Activated CD4-positive, alpha-beta memory T cell treated with anti-CD3 and anti-CD28 coated beads for 36 hours (primary cell): ENCODE results near the gene TBC1D9. TPM values are rescaled to one million over a fixed set of nuclear protein-coding genes. Genes with fewer than 3 reads are reported as not detected.

Source experiments
- CTCF ChIA-PET: fragments of 350-600 bp; sonication (Branson Sonifier 250); formaldehyde crosslinking; loops from one replicate; lab custom pipeline; 2021; ENCODE audit warnings: antibody characterized with exemption, inconsistent platforms; lab: Charles Lee
- POLR2A ChIA-PET: fragments of 350-600 bp; sonication (Branson Sonifier 250); formaldehyde crosslinking; loops from one replicate; lab custom pipeline; 2021; ENCODE audit warnings: antibody characterized with exemption; lab: Charles Lee
- DNase-seq: peaks from one replicate; pipeline ENCODE4 v3.0.0-alpha.2; 2020
- H3K27ac Mint-ChIP-seq: one replicate; pipeline ENCODE4 v1.8.0; 2021; ENCODE audit warnings: mixed read lengths
- H3K27me3 Mint-ChIP-seq: one replicate; pipeline ENCODE4 v1.8.0; 2021; ENCODE audit warnings: mixed read lengths
- H3K36me3 Mint-ChIP-seq: one replicate; pipeline ENCODE4 v1.8.0; 2021; ENCODE audit warnings: mixed read lengths
- H3K4me1 Mint-ChIP-seq: one replicate; pipeline ENCODE4 v1.8.0; 2021; ENCODE audit warnings: low read depth, mixed read lengths
- H3K4me3 Mint-ChIP-seq: one replicate; pipeline ENCODE4 v1.8.0; 2021; ENCODE audit warnings: mild to moderate bottlenecking, mixed read lengths
- H3K9me3 Mint-ChIP-seq: one replicate; pipeline ENCODE4 v1.8.0; 2021; ENCODE audit warnings: mixed read lengths
- intact Hi-C: fragments of 100-400 bp; cut with micrococcal nuclease; formaldehyde crosslinking; loops from one replicate; pipeline ENCODE4 v1.15.1; 2023
- total RNA-seq, 2 experiments: library from RNA; stranded (reverse); gene quantifications; one replicate each; pipeline ENCODE4 v1.2.3, GENCODE V29; 2021

TBC1D9 gene
- total RNA-seq, 2 experiments from 2014 or later, result 0.05 TPM; not detected in 1

DNA sequence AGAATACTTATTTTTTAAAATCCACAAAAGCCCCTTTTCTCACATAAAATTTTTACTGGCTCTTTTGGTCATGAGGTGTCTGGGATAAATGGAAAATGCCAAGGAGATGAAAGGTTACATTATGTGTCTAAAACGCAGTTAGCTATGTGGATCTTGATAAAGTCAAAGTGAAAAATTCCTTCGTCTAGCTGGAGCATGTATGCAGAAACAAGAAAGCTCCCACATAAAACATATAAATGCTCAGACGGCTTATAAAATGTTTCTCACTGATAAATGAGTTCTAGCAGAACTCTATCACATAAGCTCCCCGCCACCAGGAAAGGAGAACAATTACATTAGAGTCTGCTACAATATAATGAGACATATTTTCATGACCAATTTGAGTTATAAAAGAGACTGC is 83.8 kb downstream of the TBC1D9 start:
- POLR2A ChIA-PET, result no interaction called here
- DNase-seq, result no peak
- intact Hi-C loops, result no loop called here
- Mint-ChIP-seq H3K4me1 (peaks cover 4% of the 10 kb centered on the region), H3K27me3 (peaks cover 3% of the 10 kb centered on the region), H3K36me3 (no peaks in the 10 kb centered on the region), H3K27ac (no peak overlapping the region), H3K9me3 (no peaks in the 10 kb centered on the region), H3K4me3 (no peak overlapping the region)
- CTCF ChIA-PET, result no interaction called here

DNA sequence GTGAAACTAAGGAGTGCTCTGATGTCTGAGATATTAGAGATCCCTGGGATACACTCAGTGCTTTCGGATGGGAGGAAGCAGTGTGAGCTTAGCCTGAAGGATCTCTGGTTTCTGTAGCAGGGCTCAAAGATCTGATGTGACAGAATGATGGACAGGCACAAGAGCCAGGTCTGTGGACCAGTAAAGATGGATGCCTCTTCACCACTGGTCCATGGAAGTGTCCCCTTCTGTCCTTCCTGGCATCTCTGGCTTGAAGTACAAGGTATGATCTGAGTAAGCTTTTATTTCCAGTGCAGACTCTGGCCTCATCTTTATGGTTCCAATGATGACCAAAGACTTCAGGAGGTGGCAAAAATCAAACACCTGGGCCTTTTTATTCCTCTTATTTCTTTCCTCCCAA is 88.1 kb downstream of the TBC1D9 start:
- Mint-ChIP-seq H3K27ac (no peak overlapping the region), H3K4me3 (no peak overlapping the region), H3K27me3 (no peaks in the 10 kb centered on the region), H3K9me3 (no peaks in the 10 kb centered on the region), H3K36me3 (no peaks in the 10 kb centered on the region), H3K4me1 (no peaks in the 10 kb centered on the region)
- POLR2A ChIA-PET, result no interaction called here
- CTCF ChIA-PET, result no interaction called here
- intact Hi-C loops, result no loop called here
- no peak for DNase-seq

DNA sequence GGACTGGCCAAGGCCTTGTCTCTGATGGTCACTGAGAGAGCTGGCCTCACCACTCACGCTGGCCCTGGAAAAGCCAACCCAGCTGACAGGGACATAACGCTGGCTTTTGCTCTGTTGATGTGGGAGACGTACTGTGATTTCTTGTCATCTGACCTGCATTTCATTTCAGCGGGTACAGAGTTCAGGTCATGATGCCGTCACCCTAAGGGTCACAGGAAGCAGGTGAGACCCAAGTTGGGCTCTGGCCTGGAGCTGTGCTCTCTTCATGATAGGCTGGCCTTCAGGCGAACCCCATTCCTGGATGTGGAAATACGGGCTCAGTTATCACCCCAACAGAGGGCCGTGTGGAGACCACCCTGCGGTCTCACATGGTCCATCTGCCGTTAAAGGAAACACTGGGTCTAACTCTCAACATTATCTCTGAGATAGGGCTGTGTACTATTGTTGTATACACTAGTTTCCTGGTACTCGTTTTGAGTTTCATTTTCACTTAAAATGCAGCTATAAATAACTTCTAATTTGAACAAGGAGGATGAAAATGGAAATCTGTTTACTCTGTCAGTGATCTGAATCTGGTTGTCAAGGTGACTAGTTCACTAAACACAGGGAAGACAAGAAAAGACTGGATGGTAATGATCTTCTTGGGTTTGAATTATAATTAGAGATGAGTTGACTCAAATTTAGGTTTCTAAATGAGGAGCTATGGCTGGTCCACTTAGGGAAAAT is 89.1 kb downstream of the TBC1D9 start:
- Mint-ChIP-seq H3K27me3 (no peaks in the 10 kb centered on the region), H3K27ac (no peak overlapping the region), H3K4me3 (no peak overlapping the region), H3K9me3 (no peaks in the 10 kb centered on the region), H3K36me3 (no peaks in the 10 kb centered on the region), H3K4me1 (no peaks in the 10 kb centered on the region)
- intact Hi-C loops, result no loop called here
- no peak for DNase-seq
- ChIA-PET POLR2A (no interaction called here), CTCF (no interaction called here)

DNA sequence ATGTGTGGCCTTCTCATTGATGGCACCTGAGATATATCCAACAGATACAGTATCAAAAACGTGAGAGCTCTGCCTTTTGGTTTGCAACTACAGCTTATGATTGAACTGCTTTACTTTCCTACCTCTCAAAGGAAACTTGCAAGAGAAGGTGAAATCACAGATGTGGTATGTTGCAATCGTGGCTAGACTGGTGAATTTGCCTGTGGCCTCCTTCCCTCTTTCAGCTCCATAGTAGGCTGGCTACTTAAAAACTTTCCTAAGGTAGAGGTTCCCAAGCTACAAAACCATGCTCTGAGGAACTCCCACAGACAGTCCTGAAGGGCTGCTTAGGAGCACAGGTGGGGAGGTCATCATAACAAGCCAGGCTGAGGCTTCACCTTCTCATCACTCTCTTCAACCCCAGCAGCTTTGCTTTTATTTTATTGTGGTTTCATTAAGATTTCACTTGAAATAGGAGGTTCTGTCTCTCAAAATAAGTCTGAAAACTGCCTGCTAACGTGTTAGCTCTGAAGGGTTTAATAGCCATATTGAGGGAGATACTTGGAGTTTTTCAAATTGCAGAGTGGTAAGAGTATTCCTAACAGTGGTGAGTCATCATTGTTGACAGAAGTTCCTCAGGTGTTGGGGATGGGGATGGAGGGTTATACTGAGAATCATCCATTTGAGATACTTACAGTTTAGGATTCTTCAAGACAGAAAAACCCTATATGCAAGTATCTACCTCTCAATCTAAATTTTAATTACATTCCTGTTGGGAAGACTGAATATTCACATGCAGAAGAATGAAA is 93.9 kb downstream of the TBC1D9 start:
- POLR2A ChIA-PET, result no interaction called here
- peaks cover 4% of the 10 kb centered on the region for H3K27me3 Mint-ChIP-seq
- DNase-seq, result no peak

GRCh38 chr4:140661550-140661949 is 94.6 kb downstream of the TBC1D9 start:
- intact Hi-C loops, result no loop called here
- Mint-ChIP-seq H3K27me3 (peaks cover 4% of the 10 kb centered on the region), H3K4me1 (no peaks in the 10 kb centered on the region), H3K4me3 (no peak overlapping the region), H3K27ac (no peak overlapping the region), H3K36me3 (no peaks in the 10 kb centered on the region), H3K9me3 (no peaks in the 10 kb centered on the region)
- no peak for DNase-seq
- CTCF ChIA-PET, result no interaction called here
- POLR2A ChIA-PET, result no interaction called here

More for the DNA sequence above, 93.9 kb downstream of the TBC1D9 start:
- H3K36me3 Mint-ChIP-seq, result no peaks in the 10 kb centered on the region
- CTCF ChIA-PET, result no interaction called here
- H3K9me3 Mint-ChIP-seq, result no peaks in the 10 kb centered on the region
- intact Hi-C loops, result no loop called here
- no peaks in the 10 kb centered on the region for H3K4me1 Mint-ChIP-seq
- H3K27ac Mint-ChIP-seq, result no peak overlapping the region
- no peak overlapping the region for H3K4me3 Mint-ChIP-seq

DNA sequence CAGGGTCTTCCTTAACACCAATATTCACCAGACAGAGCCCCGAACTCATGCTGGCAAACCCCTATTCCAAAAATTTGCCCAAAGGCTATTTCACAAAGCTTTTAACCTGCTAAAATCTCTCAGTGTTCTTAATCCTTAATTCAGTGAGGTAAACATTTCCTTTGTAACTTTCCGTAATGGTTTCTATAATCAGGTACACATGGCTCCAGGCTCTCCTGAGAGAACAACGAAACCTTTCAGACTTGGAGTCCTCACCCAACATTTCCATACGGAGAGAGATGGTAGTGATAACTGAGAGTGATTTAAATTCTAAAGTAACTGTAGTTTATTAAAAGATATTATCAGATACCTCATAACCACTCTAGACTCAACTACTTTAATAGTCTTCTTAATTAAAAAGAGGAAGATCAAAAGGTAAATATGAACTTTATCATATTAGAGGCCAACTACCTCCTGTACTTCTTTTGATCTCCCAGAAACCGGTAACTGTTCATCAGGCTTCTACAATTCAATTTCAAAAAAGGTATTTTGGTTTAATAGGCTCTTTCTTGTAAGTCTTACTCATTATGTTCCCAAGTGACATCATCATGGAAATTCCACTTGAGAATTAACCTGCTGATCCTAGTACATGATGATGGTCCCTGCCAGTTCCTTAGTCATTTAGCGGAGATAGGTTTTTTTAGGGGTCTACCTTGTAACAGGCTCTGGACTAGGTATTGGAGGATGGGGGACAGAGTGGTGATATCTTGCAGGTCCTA is 96.1 kb downstream of the TBC1D9 start:
- ChIA-PET POLR2A (no interaction called here), CTCF (no interaction called here)
- H3K27ac Mint-ChIP-seq, result no peak overlapping the region
- no peak for DNase-seq
- intact Hi-C loops, result no loop called here
- H3K4me3 Mint-ChIP-seq, result no peak overlapping the region
- peaks cover 7% of the 10 kb centered on the region for H3K27me3 Mint-ChIP-seq
- H3K36me3 Mint-ChIP-seq, result no peaks in the 10 kb centered on the region
- no peaks in the 10 kb centered on the region for H3K9me3 Mint-ChIP-seq
- no peaks in the 10 kb centered on the region for H3K4me1 Mint-ChIP-seq

DNA sequence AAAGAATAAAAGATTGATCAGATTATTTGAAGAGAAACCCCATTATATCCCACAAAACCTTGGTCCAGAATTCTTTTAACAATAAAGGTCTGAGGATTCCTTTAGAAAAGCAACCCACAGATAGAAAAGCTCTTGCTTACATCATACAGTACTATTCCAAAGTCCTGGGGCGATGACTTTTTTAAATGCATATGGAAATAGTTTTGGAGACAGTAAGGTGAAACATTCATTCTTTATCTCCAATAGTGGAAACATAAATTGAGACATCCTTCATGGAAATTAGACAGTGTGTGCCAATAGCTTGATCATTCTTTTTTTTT is 101.7 kb downstream of the TBC1D9 start:
- CTCF ChIA-PET, result no interaction called here
- H3K4me1 Mint-ChIP-seq, result no peaks in the 10 kb centered on the region
- H3K27me3 Mint-ChIP-seq, result peaks cover 7% of the 10 kb centered on the region
- H3K4me3 Mint-ChIP-seq, result no peak overlapping the region
- H3K9me3 Mint-ChIP-seq, result no peaks in the 10 kb centered on the region
- no peak overlapping the region for H3K27ac Mint-ChIP-seq
- DNase-seq, result no peak
- POLR2A ChIA-PET, result no interaction called here
- no peaks in the 10 kb centered on the region for H3K36me3 Mint-ChIP-seq
- intact Hi-C loops, result no loop called here

- Mint-ChIP-seq H3K4me1 (no peaks in the 10 kb centered on the region), H3K27me3 (peaks cover 7% of the 10 kb centered on the region), H3K4me3 (no peak overlapping the region), H3K27ac (no peak overlapping the region), H3K36me3 (no peaks in the 10 kb centered on the region), H3K9me3 (no peaks in the 10 kb centered on the region)
- CTCF ChIA-PET, result no interaction called here
- POLR2A ChIA-PET, result no interaction called here
- intact Hi-C loops, result no loop called here
- no peak for DNase-seq
Observed at GRCh38 chr4:140653718-140654494, 102.3 kb downstream of the TBC1D9 start.

GRCh38 chr4:140652601-140653000 is 103.6 kb downstream of the TBC1D9 start:
- Mint-ChIP-seq H3K9me3 (no peaks in the 10 kb centered on the region), H3K4me1 (no peaks in the 10 kb centered on the region), H3K4me3 (no peak overlapping the region), H3K36me3 (no peaks in the 10 kb centered on the region), H3K27me3 (peaks cover 9% of the 10 kb centered on the region), H3K27ac (no peak overlapping the region)
- no peak for DNase-seq
- intact Hi-C loops, result no loop called here
- ChIA-PET POLR2A (no interaction called here), CTCF (no interaction called here)

GRCh38 chr4:140648716-140649308 is 107.4 kb downstream of the TBC1D9 start:
- ChIA-PET CTCF (no interaction called here), POLR2A (interaction anchor here (0.5 kb wide), 1 partner anchor 40 kb away, joined by 3 read pairs; no protein-coding TSS in a partner anchor)
- Mint-ChIP-seq H3K4me3 (no peak overlapping the region), H3K27me3 (peaks cover 5% of the 10 kb centered on the region), H3K27ac (no peak overlapping the region), H3K4me1 (no peaks in the 10 kb centered on the region), H3K36me3 (no peaks in the 10 kb centered on the region), H3K9me3 (no peaks in the 10 kb centered on the region)
- intact Hi-C loops, result no loop called here
- DNase-seq, result no peak

- Mint-ChIP-seq H3K9me3 (no peaks in the 10 kb centered on the region), H3K27me3 (peaks cover 3% of the 10 kb centered on the region), H3K4me1 (no peaks in the 10 kb centered on the region), H3K27ac (no peak overlapping the region), H3K36me3 (no peaks in the 10 kb centered on the region), H3K4me3 (no peak overlapping the region)
- POLR2A ChIA-PET, result no interaction called here
- DNase-seq, result no peak
- CTCF ChIA-PET, result interaction anchor here (0.6 kb wide), 1 partner anchor 34 kb away, joined by 3 read pairs; no protein-coding TSS in a partner anchor
- intact Hi-C loops, result no loop called here
Observed at GRCh38 chr4:140645614-140646412, 110.4 kb downstream of the TBC1D9 start.
